ENCODE data around the gene CCDC12. TPM values are rescaled to one million over a fixed set of nuclear protein-coding genes. Genes with fewer than 3 reads are reported as not detected.

Gene CCDC12
- 10 to 100 TPM; 20.4 to 49.7 (median 30.8) TPM for total RNA-seq

GRCh38 chr3:46976326-46977190, at the start of gene CCDC12:
CCDC12 (minus strand) TSS chr3:46976745; CDS start chr3:46976732, 13 bp downstream.
- TF ChIP-seq CTCF (IDR thresholded peaks at IDR 0.05; ENCODE audit: low read depth), result no peak

- TF ChIP-seq CTCF (IDR thresholded peaks at IDR 0.05; ENCODE audit: low read depth), result no peak
Observed at GRCh38 chr3:47024932-47025331, 48.4 kb upstream of the CCDC12 start.

- TF ChIP-seq CTCF (IDR thresholded peaks at IDR 0.05; ENCODE audit: low read depth), result no peak
Observed at GRCh38 chr3:47022641-47023071, 46.1 kb upstream of the CCDC12 start.

- no peak for TF ChIP-seq CTCF (IDR thresholded peaks at IDR 0.05; ENCODE audit: low read depth)
Observed at GRCh38 chr3:47020311-47020710, 43.8 kb upstream of the CCDC12 start.

GRCh38 chr3:47019201-47019600, 42.7 kb upstream of the CCDC12 start:
- TF ChIP-seq CTCF (IDR thresholded peaks at IDR 0.05; ENCODE audit: low read depth), result no peak

GRCh38 chr3:47018269-47018611, 41.7 kb upstream of the CCDC12 start:
- TF ChIP-seq CTCF (IDR thresholded peaks at IDR 0.05; ENCODE audit: low read depth), result no peak

GRCh38 chr3:47017504-47018268, 41.1 kb upstream of the CCDC12 start:
- no peak for TF ChIP-seq CTCF (IDR thresholded peaks at IDR 0.05; ENCODE audit: low read depth)

Measured in subcutaneous adipose tissue (tissue), 4 donors.